CD4-positive, alpha-beta T cell treated with Interleukin-1 beta for 1 hour (primary cell): ENCODE measurements around the gene SAT1.

ENCODE experiments used
- DNase-seq, 2 donors: peaks; one replicate each; pipeline ENCODE4 v3.0.0-alpha.2; 2020 to 2022

Gene SAT1

GRCh38 chrX:23779025-23779424 is 3.9 kb upstream of the SAT1 start:
- DNase-seq: no peak

GRCh38 chrX:23782455-23782854 is 518 bp upstream of the SAT1 start:
- DNase-seq: no peak

DNA sequence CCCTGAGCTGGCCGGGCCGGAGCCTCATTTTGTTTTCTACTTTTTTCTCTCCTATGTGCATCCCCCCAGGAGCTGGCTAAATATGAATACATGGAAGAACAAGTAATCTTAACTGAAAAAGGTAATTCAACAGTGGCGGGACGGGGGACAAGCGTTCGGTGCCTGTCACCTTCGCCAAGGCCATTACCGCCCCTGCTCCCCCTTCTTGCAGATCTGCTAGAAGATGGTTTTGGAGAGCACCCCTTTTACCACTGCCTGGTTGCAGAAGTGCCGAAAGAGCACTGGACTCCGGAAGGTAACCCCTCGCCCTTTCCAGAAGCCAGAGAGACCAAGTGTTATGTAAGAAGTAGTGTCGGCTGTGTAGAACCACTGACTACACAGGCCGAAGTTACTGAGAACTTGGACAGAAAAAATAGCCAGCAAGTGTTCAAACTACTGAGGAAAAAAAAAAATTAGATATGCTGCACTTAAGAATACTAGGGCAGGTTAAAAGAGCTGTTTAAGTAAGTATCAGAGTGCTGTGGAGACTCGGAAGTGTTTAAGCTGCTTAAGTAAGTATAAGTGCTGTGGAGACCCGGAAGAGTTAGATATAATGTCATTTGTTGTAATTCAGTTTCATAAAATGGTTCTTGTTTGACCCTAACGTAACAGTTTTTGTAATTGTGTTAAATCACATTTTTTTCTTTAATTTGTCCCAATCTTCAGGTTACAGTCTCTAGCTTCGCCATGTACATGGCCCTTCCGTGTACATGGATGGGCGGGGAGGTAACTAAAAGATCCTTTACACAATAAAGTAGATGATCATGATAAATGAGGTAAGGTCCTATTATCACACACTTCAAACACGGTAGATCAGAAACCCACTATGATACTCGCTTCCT is 856 bp downstream of the SAT1 start:
- DNase-seq: no peak

DNA sequence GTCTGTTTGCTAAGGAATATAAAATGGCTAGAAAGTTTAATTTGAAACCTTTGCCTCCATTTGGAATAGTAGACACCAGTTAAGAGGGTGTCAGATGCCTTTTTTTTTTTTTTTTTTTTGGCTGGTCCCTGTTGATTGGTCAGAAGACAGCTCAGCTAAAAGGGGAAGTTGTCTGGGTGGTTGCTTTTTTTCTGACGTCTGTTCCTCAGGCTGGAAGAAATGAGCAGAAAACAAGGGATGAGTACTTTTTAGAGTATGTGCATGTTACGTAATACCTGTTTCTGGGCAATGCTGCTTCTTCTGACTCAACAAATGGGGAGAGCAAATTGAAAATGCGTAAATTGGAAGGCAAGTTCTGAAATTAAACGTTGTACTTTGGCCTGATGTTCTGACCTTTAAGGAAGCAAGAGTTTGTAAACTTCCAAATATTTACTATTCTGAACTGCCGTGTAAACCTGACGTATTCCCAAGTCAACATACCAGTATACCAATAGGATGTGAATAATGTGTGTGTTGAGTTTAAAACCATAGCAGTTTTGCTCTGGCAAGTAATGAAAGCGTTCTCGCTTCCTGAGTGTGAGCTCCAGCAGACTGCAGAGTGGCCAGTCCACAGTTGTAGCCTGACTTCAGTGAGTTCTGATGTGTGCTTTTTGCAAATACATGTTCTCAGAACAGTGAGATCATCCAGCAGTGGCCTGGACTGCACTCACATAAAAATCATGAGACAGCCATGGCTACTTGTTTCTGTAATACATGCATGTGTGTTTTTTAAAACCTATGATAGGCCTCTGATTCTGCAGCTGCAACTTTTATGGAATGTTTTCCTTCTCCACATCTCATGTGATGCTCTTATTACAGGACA is 1.7 kb downstream of the SAT1 start:
- DNase-seq: peak in 1 of 2 donors; percentile 39

DNA sequence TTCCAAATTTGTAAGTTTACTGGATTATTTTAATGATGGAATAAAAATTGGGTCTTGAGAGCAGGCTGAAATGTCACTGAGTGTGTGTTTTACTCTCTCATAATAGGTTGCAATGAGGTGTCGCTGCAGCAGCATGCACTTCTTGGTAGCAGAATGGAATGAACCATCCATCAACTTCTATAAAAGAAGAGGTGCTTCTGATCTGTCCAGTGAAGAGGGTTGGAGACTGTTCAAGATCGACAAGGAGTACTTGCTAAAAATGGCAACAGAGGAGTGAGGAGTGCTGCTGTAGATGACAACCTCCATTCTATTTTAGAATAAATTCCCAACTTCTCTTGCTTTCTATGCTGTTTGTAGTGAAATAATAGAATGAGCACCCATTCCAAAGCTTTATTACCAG is 2.6 kb downstream of the SAT1 start:
- no peak for DNase-seq

DNA sequence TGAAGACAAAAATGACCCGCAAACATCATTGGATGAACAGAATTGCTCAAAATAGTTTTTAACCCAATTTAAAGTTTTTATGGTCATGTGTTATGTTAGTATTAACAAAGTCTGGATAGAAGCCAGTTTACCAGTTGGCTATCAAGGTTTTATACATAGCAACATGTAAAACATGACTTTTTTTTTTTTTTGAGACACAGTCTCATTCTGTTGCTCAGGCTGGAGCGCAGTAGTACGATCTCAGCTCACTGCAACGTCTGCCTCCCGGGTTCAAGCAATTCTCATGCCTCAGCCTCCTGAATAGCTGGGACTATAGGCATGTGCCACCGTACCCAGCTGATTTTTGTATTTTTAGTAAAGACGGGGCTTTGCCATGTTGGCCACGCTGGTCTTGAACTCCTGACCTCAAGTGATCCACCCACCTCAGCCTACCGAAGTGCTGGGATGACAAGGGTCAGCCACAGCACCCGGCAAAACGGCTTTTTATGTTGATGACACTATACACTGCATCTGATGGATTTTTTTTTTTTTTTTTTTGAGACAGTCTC is 3.4 kb downstream of the SAT1 start:
- DNase-seq: peak; percentile 40 to 46

- DNase-seq: no peak
Observed at GRCh38 chrX:23787745-23788118, 4.8 kb downstream of the SAT1 start.

GRCh38 chrX:23788521-23788920 is 5.5 kb downstream of the SAT1 start:
- no peak for DNase-seq

DNA sequence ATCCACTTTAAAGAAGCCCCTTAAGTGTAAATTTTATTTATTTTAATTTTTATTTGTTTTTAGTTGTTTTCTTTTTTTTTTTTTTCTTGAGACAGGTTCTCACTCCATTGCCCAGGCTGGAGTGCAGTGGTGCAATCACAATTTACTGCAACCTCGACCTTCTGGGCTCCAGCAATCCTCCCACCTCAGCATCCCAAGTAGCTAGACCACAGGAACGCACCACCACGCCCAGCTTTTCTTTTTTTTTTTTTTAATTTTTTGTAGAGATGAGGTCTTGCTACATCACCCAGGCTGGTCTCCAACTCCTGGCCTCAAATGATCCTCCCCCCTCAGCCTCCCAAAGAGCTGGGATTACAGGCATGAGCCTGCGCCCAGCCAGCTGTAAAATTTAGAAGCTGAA is 6.0 kb downstream of the SAT1 start:
- DNase-seq: no peak

DNA sequence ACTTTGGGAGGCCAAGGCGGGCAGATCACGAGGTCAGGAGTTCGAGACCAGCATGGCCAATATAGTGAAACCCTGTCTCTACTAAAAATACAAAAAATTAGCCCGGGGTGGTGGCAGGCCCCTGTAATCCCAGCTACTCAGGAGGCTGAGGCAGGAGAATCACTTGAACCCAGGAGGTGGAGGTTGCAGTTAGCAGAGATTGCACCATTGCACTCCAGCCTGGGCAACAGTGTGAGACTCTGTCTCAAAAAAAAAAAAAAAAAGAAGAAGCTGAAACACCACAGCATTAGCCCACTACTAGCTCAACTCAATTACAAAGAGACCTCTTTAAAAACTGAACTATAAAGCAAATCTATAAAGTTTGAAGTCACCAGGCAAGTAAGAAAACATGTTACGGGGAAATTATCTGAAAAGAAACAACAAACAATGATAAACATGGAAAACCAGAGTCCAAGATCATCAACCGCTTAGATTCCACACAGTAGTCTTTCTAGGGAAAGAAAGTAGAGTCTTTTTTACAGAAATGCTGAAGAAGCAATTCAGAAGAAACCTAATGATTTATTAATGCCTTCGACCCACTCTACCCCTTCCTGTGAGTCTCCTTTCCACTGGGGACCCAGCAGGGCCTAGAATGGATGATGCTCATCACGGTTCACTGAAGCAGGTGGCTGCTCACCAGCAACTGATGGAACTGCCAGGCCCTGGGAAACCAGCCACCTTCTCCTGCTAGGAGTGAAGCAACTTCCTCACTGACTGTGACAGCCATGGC is 6.6 kb downstream of the SAT1 start:
- DNase-seq: no peak

GRCh38 chrX:23790155-23790497 is 7.2 kb downstream of the SAT1 start:
- DNase-seq: no peak

DNA sequence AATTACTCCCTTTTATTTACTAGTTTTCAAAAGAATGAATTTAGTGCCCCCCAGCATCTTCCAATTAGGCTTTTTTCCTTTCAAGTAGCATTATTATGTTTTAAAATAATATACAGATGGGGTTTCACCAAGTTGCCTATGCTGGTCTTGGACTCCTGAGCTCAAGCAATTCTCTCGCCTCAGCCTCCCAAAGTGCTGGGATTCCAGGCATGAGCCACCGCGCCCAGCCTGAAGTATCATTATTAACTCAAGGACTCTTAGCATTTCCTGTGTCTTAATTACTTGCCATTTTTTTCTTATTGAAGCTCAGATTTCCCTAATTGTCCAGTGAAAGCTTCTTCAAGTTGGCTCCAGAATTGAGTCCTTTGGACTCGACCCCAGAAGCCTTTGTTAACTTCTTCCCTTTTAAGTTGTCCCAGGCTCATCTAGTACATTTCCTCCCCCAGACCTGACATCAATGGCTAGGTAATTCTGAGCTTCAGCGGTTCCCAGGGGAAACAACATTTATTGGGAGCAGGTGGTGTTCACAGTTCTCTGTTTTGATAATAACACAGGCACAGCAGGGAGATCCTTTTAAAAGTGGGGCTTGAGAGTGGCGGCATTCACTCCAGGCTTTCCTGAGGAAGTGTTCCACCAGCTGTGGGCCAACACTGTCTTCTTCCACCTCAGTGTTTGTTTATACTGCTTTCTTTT is 10.0 kb downstream of the SAT1 start:
- DNase-seq: no peak

DNA sequence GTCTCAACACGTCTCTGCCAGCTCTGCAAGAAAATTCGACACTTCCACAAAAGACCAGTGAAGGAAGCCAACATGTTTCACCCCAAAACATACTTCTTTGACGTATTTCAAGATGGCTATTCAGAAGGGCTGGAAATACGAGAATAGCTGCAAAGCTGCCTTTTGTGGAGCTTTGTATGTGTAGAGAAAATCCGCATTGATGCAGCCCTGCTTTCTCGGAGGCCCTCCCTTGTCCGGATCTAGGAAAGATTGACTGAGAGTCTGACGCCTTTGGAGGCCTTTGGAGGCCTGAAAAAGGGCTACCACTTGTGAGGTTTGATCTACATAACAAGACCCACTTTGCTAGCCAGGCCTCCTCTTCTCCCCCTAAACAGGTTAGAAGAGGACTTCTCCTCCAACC is 12.2 kb downstream of the SAT1 start:
- DNase-seq: no peak

DNA sequence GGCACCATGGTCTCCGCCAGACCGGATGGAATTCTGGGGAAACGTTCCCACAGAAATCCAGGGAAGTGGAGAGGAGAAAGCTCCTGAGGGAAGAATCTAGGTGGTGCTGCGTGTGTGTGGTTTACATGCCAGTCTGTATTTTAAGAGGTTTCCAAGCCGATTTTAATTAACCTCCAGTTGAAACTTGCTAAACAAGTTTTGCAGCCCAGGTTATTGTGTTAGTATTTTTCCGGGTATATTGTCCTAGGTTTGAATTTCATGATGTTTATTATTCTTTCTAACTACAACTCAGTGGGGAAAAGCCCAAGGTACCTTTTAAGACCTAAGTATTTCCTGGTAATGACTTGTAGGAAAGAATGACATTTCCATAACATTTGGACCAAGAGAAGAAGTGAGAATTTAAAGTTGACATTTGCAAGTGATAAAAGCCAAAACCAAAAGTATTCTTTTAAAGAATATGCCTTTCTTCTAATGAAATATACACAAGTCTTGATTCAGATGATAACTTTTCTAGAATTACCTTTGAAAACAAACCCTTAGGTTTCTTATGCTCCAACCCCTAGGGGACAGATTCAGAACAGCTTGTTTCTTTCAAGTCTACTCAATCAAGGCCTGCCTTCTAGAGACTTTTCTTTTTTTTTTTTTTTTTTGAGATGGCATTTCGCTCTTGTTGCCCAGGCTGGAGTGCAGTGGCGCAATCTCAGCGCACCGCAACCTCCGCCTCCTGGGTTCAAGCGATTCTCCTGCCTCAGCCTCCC is 14.6 kb downstream of the SAT1 start:
- DNase-seq: no peak

DNA sequence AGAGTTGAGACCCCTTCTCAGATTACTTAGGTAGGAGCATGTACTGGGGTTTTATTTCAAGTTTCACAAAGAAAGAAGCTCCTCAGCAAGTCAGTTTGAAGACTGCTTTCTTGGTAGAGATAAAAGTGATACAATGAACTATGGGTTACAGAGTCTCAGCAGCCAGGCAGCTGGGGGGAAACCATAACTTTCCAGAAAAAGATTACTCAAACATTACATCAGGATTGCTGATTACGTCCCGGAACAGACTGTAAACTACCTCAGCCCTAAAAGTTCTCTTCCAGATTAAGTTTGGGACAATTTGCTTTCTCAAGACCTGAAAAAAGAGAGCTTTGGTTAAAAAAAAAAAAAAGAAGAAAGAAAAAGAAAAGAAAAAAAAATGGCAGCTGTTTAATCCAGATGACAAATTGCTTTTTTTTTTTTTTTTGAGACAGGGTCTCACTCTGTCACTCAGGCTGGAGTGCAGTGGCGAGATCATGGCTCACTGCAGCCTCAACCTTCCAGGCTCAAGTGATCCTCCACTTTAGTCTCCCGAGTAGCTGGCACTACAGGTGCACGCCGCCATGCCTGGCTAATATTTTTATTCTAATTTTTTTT is 16.6 kb downstream of the SAT1 start:
- DNase-seq: no peak

GRCh38 chrX:23802431-23802830 is 19.5 kb downstream of the SAT1 start:
- DNase-seq: no peak

DNA sequence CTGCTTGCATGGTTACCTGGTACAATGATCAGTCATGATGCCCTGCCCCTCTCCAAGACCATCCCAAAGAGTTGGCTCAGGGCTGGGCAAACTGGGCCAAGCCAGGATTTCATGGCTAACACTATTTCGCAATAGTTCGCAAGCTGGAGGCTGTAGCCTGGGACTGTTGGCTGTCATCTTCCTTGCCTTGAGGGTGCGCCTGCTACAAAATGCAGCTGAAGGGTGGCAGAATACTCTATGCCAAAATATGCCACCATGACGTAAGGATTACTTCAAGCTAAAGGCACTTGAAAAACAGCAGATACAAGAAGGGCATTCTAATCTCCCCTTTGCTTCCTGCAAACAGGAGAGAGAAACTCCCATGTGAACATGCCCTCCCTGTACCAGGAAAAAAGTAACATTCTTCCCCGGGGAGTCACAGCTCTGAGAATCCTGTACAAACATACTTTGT is 21.0 kb downstream of the SAT1 start:
- no peak for DNase-seq

GRCh38 chrX:23804578-23804977 is 21.6 kb downstream of the SAT1 start:
- DNase-seq: no peak

DNA sequence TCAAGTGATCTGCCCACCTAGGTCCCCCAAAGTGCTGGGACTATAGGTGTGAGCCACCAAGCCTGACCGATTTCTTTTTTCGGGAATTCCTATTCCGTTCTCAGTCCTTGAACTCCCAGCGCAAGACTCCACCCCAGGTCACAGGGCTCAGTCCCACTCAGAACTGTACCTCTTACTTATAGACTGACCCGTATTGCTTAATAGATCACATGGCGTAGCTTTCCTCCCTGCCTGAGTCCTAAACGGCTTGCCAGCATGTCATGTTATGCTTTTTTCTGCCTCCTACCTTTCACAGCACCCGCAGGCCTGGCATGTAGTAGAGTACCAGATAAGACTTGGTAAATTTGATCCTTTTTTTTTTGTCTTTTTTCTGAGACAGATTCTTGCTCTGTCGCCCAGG is 22.4 kb downstream of the SAT1 start:
- DNase-seq: no peak

DNA sequence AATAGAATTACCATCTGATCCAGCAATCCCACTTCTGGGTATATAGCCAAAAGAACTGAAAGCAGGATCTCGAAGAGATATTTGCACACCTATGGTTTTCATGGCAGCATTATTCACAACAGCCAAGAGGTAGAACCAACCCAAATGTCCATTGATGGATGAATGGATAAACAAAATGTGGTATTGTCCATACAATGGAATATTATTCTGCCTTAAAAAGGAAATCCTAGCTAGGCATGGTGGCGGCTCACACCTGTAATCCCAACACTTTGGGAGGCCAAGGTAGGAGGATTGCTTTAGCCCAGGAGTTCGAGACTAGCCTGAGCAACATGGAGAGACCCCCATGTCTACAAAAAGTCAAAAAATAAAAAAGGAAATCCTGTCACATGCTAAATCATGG is 27.3 kb downstream of the SAT1 start:
- no peak for DNase-seq

DNA sequence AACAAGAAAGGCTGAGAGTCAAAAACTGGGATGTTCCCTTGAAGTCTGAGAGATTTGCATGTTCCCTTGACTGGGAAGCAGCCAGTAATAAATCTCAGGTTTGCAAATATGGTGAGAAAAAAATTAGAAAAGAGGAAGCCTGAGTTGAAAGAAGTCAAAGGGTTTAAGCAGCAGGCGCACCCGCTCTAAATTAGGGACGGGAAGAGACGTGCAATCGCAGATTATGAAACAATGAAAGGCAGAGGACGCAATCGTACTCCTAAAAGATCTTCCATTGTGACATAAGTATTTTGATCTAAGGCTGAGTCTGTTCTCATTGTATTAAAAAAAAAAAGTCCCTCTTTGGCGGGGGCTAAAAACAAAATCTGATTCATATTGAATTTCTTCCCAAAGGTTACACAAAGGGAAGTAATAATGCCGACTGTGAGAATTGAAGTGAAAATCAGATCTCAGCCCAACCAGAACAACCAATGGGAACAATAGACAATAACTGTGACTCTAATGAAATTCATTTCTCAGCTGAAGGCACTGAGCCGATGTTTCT is 28.2 kb downstream of the SAT1 start:
- peak; percentile 3 to 39 for DNase-seq
